B cell (primary cell): ENCODE results near the gene ZFR.

ENCODE experiments used
- EZH2 ChIP-seq: IDR thresholded peaks from 2 replicates; pipeline ENCODE4 v1.6.1; 2012; ENCODE audit warnings: borderline replicate concordance, low read depth, mild to moderate bottlenecking, moderate library complexity, low read length; ENCODE audit not compliant: insufficient read depth, poor library complexity, severe bottlenecking
- TF ChIP-seq, protein P1 (sequence below): fragments of 200-600 bp; IDR thresholded peaks from one replicate; pipeline ENCODE4 v1.8.0; 2022; ENCODE audit warnings: antibody characterized with exemption, mild to moderate bottlenecking

DNA sequence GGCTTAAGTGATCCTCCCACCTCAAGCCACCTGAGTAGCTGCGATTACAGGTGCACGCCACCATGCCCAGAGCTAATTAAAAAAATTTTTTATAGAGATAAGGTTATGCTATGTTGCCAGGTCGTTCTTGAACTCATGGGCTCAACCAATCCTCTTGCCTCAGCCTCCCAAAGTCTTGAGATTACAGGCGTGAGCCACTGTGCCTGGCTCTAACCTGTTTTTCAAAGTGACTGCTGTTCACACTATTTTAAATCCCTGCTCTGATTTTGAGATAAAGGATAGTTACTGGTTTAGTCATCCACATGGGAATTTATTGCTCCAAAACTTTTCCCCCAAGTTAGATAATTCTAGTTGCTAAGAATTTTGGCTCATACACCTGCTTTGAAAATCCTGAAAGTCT, 83.6 kb downstream of the ZFR start:
- TF ChIP-seq, protein P1, sequence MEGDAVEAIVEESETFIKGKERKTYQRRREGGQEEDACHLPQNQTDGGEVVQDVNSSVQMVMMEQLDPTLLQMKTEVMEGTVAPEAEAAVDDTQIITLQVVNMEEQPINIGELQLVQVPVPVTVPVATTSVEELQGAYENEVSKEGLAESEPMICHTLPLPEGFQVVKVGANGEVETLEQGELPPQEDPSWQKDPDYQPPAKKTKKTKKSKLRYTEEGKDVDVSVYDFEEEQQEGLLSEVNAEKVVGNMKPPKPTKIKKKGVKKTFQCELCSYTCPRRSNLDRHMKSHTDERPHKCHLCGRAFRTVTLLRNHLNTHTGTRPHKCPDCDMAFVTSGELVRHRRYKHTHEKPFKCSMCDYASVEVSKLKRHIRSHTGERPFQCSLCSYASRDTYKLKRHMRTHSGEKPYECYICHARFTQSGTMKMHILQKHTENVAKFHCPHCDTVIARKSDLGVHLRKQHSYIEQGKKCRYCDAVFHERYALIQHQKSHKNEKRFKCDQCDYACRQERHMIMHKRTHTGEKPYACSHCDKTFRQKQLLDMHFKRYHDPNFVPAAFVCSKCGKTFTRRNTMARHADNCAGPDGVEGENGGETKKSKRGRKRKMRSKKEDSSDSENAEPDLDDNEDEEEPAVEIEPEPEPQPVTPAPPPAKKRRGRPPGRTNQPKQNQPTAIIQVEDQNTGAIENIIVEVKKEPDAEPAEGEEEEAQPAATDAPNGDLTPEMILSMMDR = no peak
- no peak for TF ChIP-seq EZH2
